Measurements from ENCODE around the gene TRIM16. TPM values are rescaled to one million over a fixed set of nuclear protein-coding genes. Genes with fewer than 3 reads are reported as not detected.
"Not testable (repeated sequence)": the region's sequence is repeated elsewhere in the genome, so short reads cannot be mapped to it uniquely, and the experiment has no call there.

TRIM16 gene
- total RNA-seq, 2 donors from 2014 or later: 15.0 to 26.3 TPM

- ATAC-seq (ENCODE audit: insufficient number of reproducible peaks, low FRiP score, low read depth): no peak
- Histone ChIP-seq H3K27me3 (replicated peaks; ENCODE audit: insufficient read depth) (no peaks in the 10 kb centered on the region), H3K36me3 (no peaks in the 10 kb centered on the region), H3K4me3 (no peak overlapping the region), H3K27ac (no peak overlapping the region), H3K4me1 (ENCODE audit: control insufficient read depth in 1 of 2, low read depth in 2 of 2) (peaks cover 4 to 13% of the 10 kb centered on the region in 2 donors), H3K9me3 (no peaks in the 10 kb centered on the region)
- no peak for DNase-seq (ENCODE audit: low spot score)
- TF ChIP-seq CTCF (IDR thresholded peaks at IDR 0.05): no peak
Observed at GRCh38 chr17:15654886-15655561, 29.1 kb downstream of the TRIM16 start.

- H3K4me3 ChIP-seq; ATAC-seq (ENCODE audit: insufficient number of reproducible peaks, low FRiP score, low read depth); DNase-seq (ENCODE audit: low spot score); H3K27me3 ChIP-seq (replicated peaks; ENCODE audit: insufficient read depth); H3K9me3 ChIP-seq; H3K27ac ChIP-seq; H3K36me3 ChIP-seq: not testable (repeated sequence)
- peaks cover 9 to 19% of the 10 kb centered on the region in 2 donors for H3K4me1 ChIP-seq (ENCODE audit: control insufficient read depth in 1 of 2, low read depth in 2 of 2)
Observed at GRCh38 chr17:15654401-15654800, 29.7 kb downstream of the TRIM16 start.

GRCh38 chr17:15652960-15653359 lies 31.2 kb downstream of the TRIM16 start:
- Histone ChIP-seq H3K4me1 (ENCODE audit: control insufficient read depth in 1 of 2, low read depth in 2 of 2) (peaks cover 9 to 30% of the 10 kb centered on the region in 2 donors), H3K36me3 (no peaks in the 10 kb centered on the region), H3K4me3 (no peak overlapping the region), H3K27me3 (replicated peaks; ENCODE audit: insufficient read depth) (no peaks in the 10 kb centered on the region), H3K27ac (no peak overlapping the region), H3K9me3 (no peaks in the 10 kb centered on the region)
- no peak for DNase-seq (ENCODE audit: low spot score)
- TF ChIP-seq CTCF (IDR thresholded peaks at IDR 0.05): no peak
- ATAC-seq (ENCODE audit: insufficient number of reproducible peaks, low FRiP score, low read depth): no peak

GRCh38 chr17:15651583-15652110 lies 32.5 kb downstream of the TRIM16 start:
- Histone ChIP-seq H3K9me3 (no peaks in the 10 kb centered on the region), H3K27me3 (replicated peaks; ENCODE audit: insufficient read depth) (no peaks in the 10 kb centered on the region), H3K27ac (peak overlapping the region; percentile 60 to 72), H3K4me1 (ENCODE audit: control insufficient read depth in 1 of 2, low read depth in 2 of 2) (peaks cover 9 to 30% of the 10 kb centered on the region in 2 donors), H3K4me3 (peak overlapping the region; percentile 76), H3K36me3 (no peaks in the 10 kb centered on the region)
- no peak for TF ChIP-seq CTCF (IDR thresholded peaks at IDR 0.05)
- ATAC-seq (ENCODE audit: insufficient number of reproducible peaks, low FRiP score, low read depth) (peak; percentile 95), DNase-seq (ENCODE audit: low spot score) (peak; percentile 91)

GRCh38 chr17:15650741-15651582 lies 33.1 kb downstream of the TRIM16 start:
- Histone ChIP-seq H3K4me3 (peak overlapping the region; percentile 76), H3K4me1 (ENCODE audit: control insufficient read depth in 1 of 2, low read depth in 2 of 2) (peaks cover 9 to 30% of the 10 kb centered on the region in 2 donors), H3K9me3 (no peaks in the 10 kb centered on the region), H3K36me3 (no peaks in the 10 kb centered on the region), H3K27ac (peak overlapping the region; percentile 60 to 72), H3K27me3 (replicated peaks; ENCODE audit: insufficient read depth) (no peaks in the 10 kb centered on the region)
- TF ChIP-seq CTCF (IDR thresholded peaks at IDR 0.05): no peak
- no peak for ATAC-seq (ENCODE audit: insufficient number of reproducible peaks, low FRiP score, low read depth)
- DNase-seq (ENCODE audit: low spot score): no peak
